Anterior cingulate cortex (tissue), 58 donors: ENCODE data around the gene KPNA2.

Source experiments
- DNase-seq, 58 donors: peaks; one replicate each; lab custom pipeline; 2025; lab: John Stamatoyannopoulos, UW

The KPNA2 gene

GRCh38 chr17:68094481-68095078, 59.0 kb downstream of the KPNA2 start:
- no peak for DNase-seq

- no peak for DNase-seq
Observed at GRCh38 chr17:68095205-68095811, 59.8 kb downstream of the KPNA2 start.

GRCh38 chr17:68096111-68096510, 60.6 kb downstream of the KPNA2 start:
- no peak for DNase-seq
